H9 (cell line): ENCODE measurements around the gene DNAAF1. TPM values are rescaled to one million over a fixed set of nuclear protein-coding genes. Genes with fewer than 3 reads are reported as not detected.

ENCODE experiments used
- DNase-seq: peaks from one replicate; pipeline ENCODE4 v3.0.0-alpha.2; 2017
- H2AFZ ChIP-seq: one replicate; pipeline ENCODE4 v1.6.1; 2013; ENCODE audit warnings: mild to moderate bottlenecking, low read length, control low read depth, moderate library complexity
- H2AK5ac ChIP-seq: 2 replicates; pipeline ENCODE4 v1.6.1; 2013; ENCODE audit warnings: low read length, control low read depth, mixed read lengths; ENCODE audit not compliant: insufficient read length
- H2BK120ac ChIP-seq: one replicate; pipeline ENCODE4 v1.6.1; 2013; ENCODE audit warnings: low read depth, mild to moderate bottlenecking, low read length, control low read depth, inconsistent platforms; ENCODE audit not compliant: poor library complexity, severe bottlenecking
- H2BK12ac ChIP-seq: 2 replicates; pipeline ENCODE4 v1.6.1; 2013; ENCODE audit warnings: low read length, control low read depth, mixed read lengths, low read depth; ENCODE audit not compliant: insufficient read length
- H2BK15ac ChIP-seq: 2 replicates; pipeline ENCODE4 v1.6.1; 2013; ENCODE audit warnings: low read depth, low read length, control low read depth
- H2BK20ac ChIP-seq: one replicate; pipeline ENCODE4 v1.6.1; 2013; ENCODE audit warnings: low read depth, mild to moderate bottlenecking, low read length, control low read depth, inconsistent platforms; ENCODE audit not compliant: poor library complexity, severe bottlenecking
- H2BK5ac ChIP-seq: 2 replicates; pipeline ENCODE4 v1.6.1; 2013; ENCODE audit warnings: low read length, control low read depth, mixed read lengths; ENCODE audit not compliant: insufficient read length
- H3K14ac ChIP-seq: 2 replicates; pipeline ENCODE4 v1.6.1; 2013; ENCODE audit warnings: low read length, control low read depth; ENCODE audit not compliant: insufficient read depth
- H3K18ac ChIP-seq: 2 replicates; pipeline ENCODE4 v1.6.1; 2013; ENCODE audit warnings: low read depth, mild to moderate bottlenecking, mixed read lengths, low read length, control low read depth; ENCODE audit not compliant: insufficient read length
- H3K23ac ChIP-seq: 2 replicates; pipeline ENCODE4 v1.6.1; 2013; ENCODE audit warnings: low read length, control low read depth, mixed read lengths, low read depth; ENCODE audit not compliant: insufficient read length
- H3K23me2 ChIP-seq: 2 replicates; pipeline ENCODE4 v1.6.1; 2013; ENCODE audit warnings: low read depth, mild to moderate bottlenecking, mixed read lengths, low read length, control low read depth; ENCODE audit not compliant: insufficient read length, poor library complexity, severe bottlenecking
- H3K27ac ChIP-seq: 2 replicates; pipeline ENCODE4 v1.5.1; 2013; ENCODE audit warnings: low read length, control low read depth, mixed read lengths, low read depth; ENCODE audit not compliant: insufficient read length
- H3K27me3 ChIP-seq: 2 replicates; pipeline ENCODE4 v1.6.1; 2013; ENCODE audit warnings: low read length, control low read depth, inconsistent platforms; ENCODE audit not compliant: insufficient read depth
- H3K4ac ChIP-seq: 2 replicates; pipeline ENCODE4 v1.6.1; 2013; ENCODE audit warnings: low read depth, mild to moderate bottlenecking, control low read depth, inconsistent platforms, low read length, moderate library complexity
- H3K4me1 ChIP-seq: 2 replicates; pipeline ENCODE4 v1.6.1; 2013; ENCODE audit warnings: low read length, control low read depth, inconsistent platforms; ENCODE audit not compliant: insufficient read depth
- H3K4me2 ChIP-seq: 2 replicates; pipeline ENCODE4 v1.6.1; 2013; ENCODE audit warnings: low read length, control low read depth, mixed read lengths; ENCODE audit not compliant: insufficient read length, insufficient read depth
- H3K56ac ChIP-seq: 2 replicates; pipeline ENCODE4 v1.6.1; 2013; ENCODE audit warnings: low read depth, mild to moderate bottlenecking, mixed read lengths, low read length, control low read depth; ENCODE audit not compliant: insufficient read length
- H3K79me1 ChIP-seq: 2 replicates; pipeline ENCODE4 v1.6.1; 2013; ENCODE audit warnings: low read depth, mild to moderate bottlenecking, moderate library complexity, low read length, control low read depth, inconsistent platforms; ENCODE audit not compliant: insufficient read depth, poor library complexity, severe bottlenecking
- H3K79me2 ChIP-seq: 2 replicates; pipeline ENCODE4 v1.6.1; 2013; ENCODE audit warnings: low read length, control low read depth, inconsistent platforms; ENCODE audit not compliant: insufficient read depth
- H3K9ac ChIP-seq: 2 replicates; pipeline ENCODE4 v1.6.1; 2013; ENCODE audit warnings: low read length, control low read depth, mixed read lengths; ENCODE audit not compliant: insufficient read length; ENCODE audit errors: extremely low read depth
- H3K9me3 ChIP-seq: one replicate; pipeline ENCODE4 v1.6.1; 2013; ENCODE audit warnings: low read depth, low read length, inconsistent platforms; ENCODE audit not compliant: control insufficient read depth
- H3T11ph ChIP-seq: one replicate; pipeline ENCODE4 v1.6.1; 2013; ENCODE audit warnings: mild to moderate bottlenecking, low read length, control low read depth, inconsistent platforms
- H4K20me1 ChIP-seq: one replicate; pipeline ENCODE4 v1.6.1; 2013; ENCODE audit not compliant: control insufficient read depth, insufficient read length, insufficient read depth
- H4K5ac ChIP-seq: 2 replicates; pipeline ENCODE4 v1.6.1; 2013; ENCODE audit warnings: low read depth, mild to moderate bottlenecking, mixed read lengths, low read length, control low read depth; ENCODE audit not compliant: insufficient read length
- H4K8ac ChIP-seq: replicated peaks from 2 replicates; pipeline ENCODE4 v1.6.1; 2013; ENCODE audit warnings: low read length, control low read depth, mixed read lengths, low read depth; ENCODE audit not compliant: insufficient read length
- H4K91ac ChIP-seq: 2 replicates; pipeline ENCODE4 v1.6.1; 2013; ENCODE audit warnings: low read depth, mild to moderate bottlenecking, moderate library complexity, mixed read lengths, low read length, control low read depth; ENCODE audit not compliant: insufficient read length
- H3K27ac Mint-ChIP-seq, 3 experiments: 2 replicates in 2 of 3; 3 replicates in 1 of 3; pipeline ENCODE4 v1.8.0; 2020 to 2021; ENCODE audit warnings: mixed read lengths in 3 of 3, mild to moderate bottlenecking in 1 of 3, moderate library complexity in 1 of 3
- H3K27me3 Mint-ChIP-seq: 2 replicates; pipeline ENCODE4 v1.8.0; 2021; ENCODE audit warnings: low read depth, mild to moderate bottlenecking, moderate library complexity, mixed read lengths
- H3K36me3 Mint-ChIP-seq, 3 experiments: 2 replicates in 2 of 3; 3 replicates in 1 of 3; pipeline ENCODE4 v1.8.0; 2020 to 2021; ENCODE audit warnings: low read depth in 3 of 3, mixed read lengths in 3 of 3; ENCODE audit not compliant: insufficient read depth in 1 of 3
- H3K4me1 Mint-ChIP-seq, 2 experiments: 2 replicates each; pipeline ENCODE4 v1.8.0; 2020; ENCODE audit warnings: mixed read lengths in 2 of 2
- H3K4me3 Mint-ChIP-seq, 2 experiments: 2 replicates in 1 of 2; 3 replicates in 1 of 2; pipeline ENCODE4 v1.8.0; 2020 to 2021; ENCODE audit warnings: mild to moderate bottlenecking in 2 of 2, mixed read lengths in 2 of 2, moderate library complexity in 1 of 2
- H3K9me3 Mint-ChIP-seq, 2 experiments: 2 replicates in 1 of 2; 3 replicates in 1 of 2; pipeline ENCODE4 v1.8.0; 2020; ENCODE audit warnings: mild to moderate bottlenecking in 2 of 2, mixed read lengths in 2 of 2, moderate library complexity in 1 of 2
- WGBS: extraction: QIAGEN DNeasy Blood & Tissue Kit; methylation state at CpG from one replicate; pipeline ENCODE4 v1.1.7; 2013; ENCODE audit warnings: missing lambda C conversion rate, low lambda C conversion rate, mixed read lengths; ENCODE audit not compliant: insufficient read length; ENCODE audit errors: extremely low coverage; 5-methylcytosine and 5-hydroxymethylcytosine counted together
- total RNA-seq: library from RNA; stranded (reverse); gene quantifications from 2 replicates; pipeline ENCODE4 v1.2.1, GENCODE V29; 2021
- TF ChIP-seq, protein P1 (sequence below): fragments of 200-600 bp; sonication (generic); conservative IDR thresholded peaks from 3 replicates; pipeline ENCODE4 v1.8.0; 2021; ENCODE audit warnings: antibody characterized with exemption, mild to moderate bottlenecking

The DNAAF1 gene
- total RNA-seq, 1 experiment from 2014 or later = not detected

DNA sequence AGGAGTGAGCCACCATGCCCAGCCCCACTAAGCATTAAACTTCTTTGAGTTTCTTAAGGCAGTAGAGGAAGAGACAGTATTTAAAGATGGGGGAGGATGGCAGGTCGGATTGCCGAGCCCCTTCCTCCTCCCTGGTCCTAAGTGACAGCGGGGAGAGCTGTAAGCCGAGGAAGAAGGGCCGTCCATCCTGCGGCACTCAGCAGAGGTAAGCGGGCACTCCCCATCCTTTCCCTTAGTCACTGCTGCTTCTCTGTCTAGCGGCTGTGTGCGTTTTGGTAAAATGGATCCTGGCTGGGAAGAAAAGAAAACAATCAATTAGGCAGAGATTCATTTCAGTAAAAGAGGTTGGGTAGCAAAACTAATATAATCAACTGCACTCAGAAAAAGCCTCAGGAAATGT lies 13.9 kb downstream of the DNAAF1 start:
- Histone ChIP-seq H4K8ac (no peak overlapping the region), H2BK12ac (no peak overlapping the region), H3K79me1 (no peaks in the 10 kb centered on the region), H2AFZ (no peak overlapping the region), H3K27ac (no peak overlapping the region), H3K23me2 (no peaks in the 10 kb centered on the region), H4K91ac (no peak overlapping the region), H3K18ac (no peak overlapping the region), H3K56ac (no peak overlapping the region), H4K20me1 (no peaks in the 10 kb centered on the region), H3K27me3 (no peaks in the 10 kb centered on the region), H3K9ac (no peak overlapping the region), H3K79me2 (no peaks in the 10 kb centered on the region), H3K9me3 (no peaks in the 10 kb centered on the region), H2BK5ac (no peak overlapping the region), H2AK5ac (no peak overlapping the region), H2BK20ac (no peak overlapping the region), H4K5ac (no peak overlapping the region), H3K4me1 (no peaks in the 10 kb centered on the region), H2BK15ac (no peak overlapping the region), H2BK120ac (no peak overlapping the region), H3K4ac (no peak overlapping the region), H3T11ph (no peak overlapping the region), H3K4me2 (no peak overlapping the region), H3K23ac (no peak overlapping the region), H3K14ac (no peak overlapping the region)
- H3K4me3 Mint-ChIP-seq = no peak overlapping the region
- TF ChIP-seq, protein P1, sequence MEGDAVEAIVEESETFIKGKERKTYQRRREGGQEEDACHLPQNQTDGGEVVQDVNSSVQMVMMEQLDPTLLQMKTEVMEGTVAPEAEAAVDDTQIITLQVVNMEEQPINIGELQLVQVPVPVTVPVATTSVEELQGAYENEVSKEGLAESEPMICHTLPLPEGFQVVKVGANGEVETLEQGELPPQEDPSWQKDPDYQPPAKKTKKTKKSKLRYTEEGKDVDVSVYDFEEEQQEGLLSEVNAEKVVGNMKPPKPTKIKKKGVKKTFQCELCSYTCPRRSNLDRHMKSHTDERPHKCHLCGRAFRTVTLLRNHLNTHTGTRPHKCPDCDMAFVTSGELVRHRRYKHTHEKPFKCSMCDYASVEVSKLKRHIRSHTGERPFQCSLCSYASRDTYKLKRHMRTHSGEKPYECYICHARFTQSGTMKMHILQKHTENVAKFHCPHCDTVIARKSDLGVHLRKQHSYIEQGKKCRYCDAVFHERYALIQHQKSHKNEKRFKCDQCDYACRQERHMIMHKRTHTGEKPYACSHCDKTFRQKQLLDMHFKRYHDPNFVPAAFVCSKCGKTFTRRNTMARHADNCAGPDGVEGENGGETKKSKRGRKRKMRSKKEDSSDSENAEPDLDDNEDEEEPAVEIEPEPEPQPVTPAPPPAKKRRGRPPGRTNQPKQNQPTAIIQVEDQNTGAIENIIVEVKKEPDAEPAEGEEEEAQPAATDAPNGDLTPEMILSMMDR = no peak
- no peak for DNase-seq
- peaks cover 2% of the 10 kb centered on the region for H3K27me3 Mint-ChIP-seq
- no peak overlapping the region for H3K27ac Mint-ChIP-seq
- H3K36me3 Mint-ChIP-seq = no peaks in the 10 kb centered on the region
- H3K4me1 Mint-ChIP-seq = peaks cover 0 to 7% of the 10 kb centered on the region in 2 experiments; a peak in 2 of 4 replicates
- H3K9me3 Mint-ChIP-seq = no peaks in the 10 kb centered on the region
- no CpG with 5 or more reads among the region's 9 CpGs for WGBS
